ENCODE measurements around the gene EYA3.

Gene EYA3

GRCh38 chr1:27974417-27974781 lies 114.0 kb downstream of the EYA3 start:
- H2AFZ ChIP-seq (ENCODE audit: low read depth, low read length) = no peak overlapping the region
- no peak overlapping the region for H3K18ac ChIP-seq (ENCODE audit: low read depth in 1 of 2, low read length in 2 of 2)
- no peak overlapping the region for H4K8ac ChIP-seq (ENCODE audit: low read length)
- no peak overlapping the region for H3K4me3 ChIP-seq (ENCODE audit: insufficient read depth in 1 of 2, low read depth in 1 of 2, low read length in 2 of 2)
- no peak overlapping the region for H3K23ac ChIP-seq (ENCODE audit: low read length in 2 of 2)
- H4K91ac ChIP-seq (ENCODE audit: low read length) = no peak overlapping the region
- H2BK15ac ChIP-seq (ENCODE audit: low read depth, poor library complexity, severe bottlenecking) = no peak overlapping the region
- no peak overlapping the region for H3K14ac ChIP-seq (ENCODE audit: low read length in 2 of 2)
- H3K79me1 ChIP-seq (replicated peaks; ENCODE audit: low read length, poor library complexity, severe bottlenecking) = peaks cover 3% of the 10 kb centered on the region
- no peak overlapping the region for H2BK12ac ChIP-seq (ENCODE audit: low read length in 2 of 2)
- no peak overlapping the region for H2AK5ac ChIP-seq (ENCODE audit: low read length, severe bottlenecking)
- no peak overlapping the region for H3K9ac ChIP-seq (ENCODE audit: low read length)
- H3K9me3 ChIP-seq (ENCODE audit: control insufficient read depth, low read length) = no peaks in the 10 kb centered on the region
- no peaks in the 10 kb centered on the region for H3K4me1 ChIP-seq (ENCODE audit: control insufficient read depth, insufficient read depth, low read depth, low read length)
- H3K36me3 ChIP-seq (ENCODE audit: control insufficient read depth in 1 of 2, insufficient read depth in 2 of 2, low read depth in 1 of 2, low read length in 2 of 2) = peaks cover 13 to 49% of the 10 kb centered on the region in 2 experiments
- no peak overlapping the region for H3K27ac ChIP-seq (ENCODE audit: low read length, poor library complexity, severe bottlenecking)
- H2BK5ac ChIP-seq (ENCODE audit: low read depth, low read length, poor library complexity, severe bottlenecking) = no peak overlapping the region
- no peak overlapping the region for H2BK120ac ChIP-seq (ENCODE audit: low read depth, low read length)
- no peaks in the 10 kb centered on the region for H3K27me3 ChIP-seq (ENCODE audit: control insufficient read depth in 1 of 2, insufficient read depth in 1 of 2, low read length in 2 of 2)
- H3K4me2 ChIP-seq (ENCODE audit: low read length, poor library complexity, severe bottlenecking) = no peak overlapping the region
- DNase-seq = no peak
- no peak overlapping the region for H3K4ac ChIP-seq (ENCODE audit: low read depth in 1 of 2, low read length in 2 of 2)

- Histone ChIP-seq H3K79me1 (replicated peaks; ENCODE audit: low read length, poor library complexity, severe bottlenecking) (peaks cover 3% of the 10 kb centered on the region), H3K4me3 (ENCODE audit: insufficient read depth in 1 of 2, low read depth in 1 of 2, low read length in 2 of 2) (no peak overlapping the region), H2BK120ac (ENCODE audit: low read depth, low read length) (no peak overlapping the region), H2AFZ (ENCODE audit: low read depth, low read length) (no peak overlapping the region), H3K4me2 (ENCODE audit: low read length, poor library complexity, severe bottlenecking) (no peak overlapping the region), H3K36me3 (ENCODE audit: control insufficient read depth in 1 of 2, insufficient read depth in 2 of 2, low read depth in 1 of 2, low read length in 2 of 2) (peaks cover 13 to 49% of the 10 kb centered on the region in 2 experiments), H3K27me3 (ENCODE audit: control insufficient read depth in 1 of 2, insufficient read depth in 1 of 2, low read length in 2 of 2) (no peaks in the 10 kb centered on the region), H3K4ac (ENCODE audit: low read depth in 1 of 2, low read length in 2 of 2) (no peak overlapping the region), H3K9me3 (ENCODE audit: control insufficient read depth, low read length) (no peaks in the 10 kb centered on the region), H3K18ac (ENCODE audit: low read depth in 1 of 2, low read length in 2 of 2) (no peak overlapping the region), H3K27ac (ENCODE audit: low read length, poor library complexity, severe bottlenecking) (no peak overlapping the region), H4K8ac (ENCODE audit: low read length) (no peak overlapping the region), H3K9ac (ENCODE audit: low read length) (no peak overlapping the region), H2AK5ac (ENCODE audit: low read length, severe bottlenecking) (no peak overlapping the region), H3K23ac (ENCODE audit: low read length in 2 of 2) (no peak overlapping the region), H2BK12ac (ENCODE audit: low read length in 2 of 2) (no peak overlapping the region), H2BK5ac (ENCODE audit: low read depth, low read length, poor library complexity, severe bottlenecking) (no peak overlapping the region), H3K4me1 (ENCODE audit: control insufficient read depth, insufficient read depth, low read depth, low read length) (no peaks in the 10 kb centered on the region), H4K91ac (ENCODE audit: low read length) (no peak overlapping the region), H3K14ac (ENCODE audit: low read length in 2 of 2) (no peak overlapping the region), H2BK15ac (ENCODE audit: low read depth, poor library complexity, severe bottlenecking) (no peak overlapping the region)
- WGBS = 98% methylated on average over 4 of the region's 4 CpGs
- DNase-seq = no peak
Observed at GRCh38 chr1:27973771-27974416, 114.5 kb downstream of the EYA3 start.

- peaks cover 7% of the 10 kb centered on the region for H3K79me1 ChIP-seq (replicated peaks; ENCODE audit: low read length, poor library complexity, severe bottlenecking)
- no peak overlapping the region for H2BK120ac ChIP-seq (ENCODE audit: low read depth, low read length)
- H3K18ac ChIP-seq (ENCODE audit: low read depth in 1 of 2, low read length in 2 of 2) = no peak overlapping the region
- no peak overlapping the region for H3K14ac ChIP-seq (ENCODE audit: low read length in 2 of 2)
- H3K27me3 ChIP-seq (ENCODE audit: control insufficient read depth in 1 of 2, insufficient read depth in 1 of 2, low read length in 2 of 2) = no peaks in the 10 kb centered on the region
- peaks cover 20 to 52% of the 10 kb centered on the region in 2 experiments for H3K36me3 ChIP-seq (ENCODE audit: control insufficient read depth in 1 of 2, insufficient read depth in 2 of 2, low read depth in 1 of 2, low read length in 2 of 2)
- no peak overlapping the region for H2BK15ac ChIP-seq (ENCODE audit: low read depth, poor library complexity, severe bottlenecking)
- no peaks in the 10 kb centered on the region for H3K4me1 ChIP-seq (ENCODE audit: control insufficient read depth, insufficient read depth, low read depth, low read length)
- H3K4me3 ChIP-seq (ENCODE audit: insufficient read depth in 1 of 2, low read depth in 1 of 2, low read length in 2 of 2) = no peak overlapping the region
- no peaks in the 10 kb centered on the region for H3K9me3 ChIP-seq (ENCODE audit: control insufficient read depth, low read length)
- H2BK12ac ChIP-seq (ENCODE audit: low read length in 2 of 2) = no peak overlapping the region
- no peak for DNase-seq
- H2AK5ac ChIP-seq (ENCODE audit: low read length, severe bottlenecking) = no peak overlapping the region
- no peak overlapping the region for H2AFZ ChIP-seq (ENCODE audit: low read depth, low read length)
- H3K4me2 ChIP-seq (ENCODE audit: low read length, poor library complexity, severe bottlenecking) = no peak overlapping the region
- WGBS = 86% methylated on average over 4 of the region's 4 CpGs
- H4K91ac ChIP-seq (ENCODE audit: low read length) = no peak overlapping the region
- H3K23ac ChIP-seq (ENCODE audit: low read length in 2 of 2) = no peak overlapping the region
- no peak overlapping the region for H3K4ac ChIP-seq (ENCODE audit: low read depth in 1 of 2, low read length in 2 of 2)
- no peak overlapping the region for H2BK5ac ChIP-seq (ENCODE audit: low read depth, low read length, poor library complexity, severe bottlenecking)
- H4K8ac ChIP-seq (ENCODE audit: low read length) = no peak overlapping the region
- H3K27ac ChIP-seq (ENCODE audit: low read length, poor library complexity, severe bottlenecking) = no peak overlapping the region
- H3K9ac ChIP-seq (ENCODE audit: low read length) = no peak overlapping the region
Observed at GRCh38 chr1:27972141-27972540, 116.3 kb downstream of the EYA3 start.

GRCh38 chr1:27971674-27972073 lies 116.7 kb downstream of the EYA3 start:
- H3K14ac ChIP-seq (ENCODE audit: low read length in 2 of 2) = no peak overlapping the region
- peak; percentile 22 for DNase-seq
- no peak overlapping the region for H3K27ac ChIP-seq (ENCODE audit: low read length, poor library complexity, severe bottlenecking)
- H4K91ac ChIP-seq (ENCODE audit: low read length) = no peak overlapping the region
- H3K4me1 ChIP-seq (ENCODE audit: control insufficient read depth, insufficient read depth, low read depth, low read length) = peaks cover 4% of the 10 kb centered on the region
- H4K8ac ChIP-seq (ENCODE audit: low read length) = no peak overlapping the region
- no peak overlapping the region for H3K4me2 ChIP-seq (ENCODE audit: low read length, poor library complexity, severe bottlenecking)
- no peak overlapping the region for H2BK120ac ChIP-seq (ENCODE audit: low read depth, low read length)
- H3K23ac ChIP-seq (ENCODE audit: low read length in 2 of 2) = no peak overlapping the region
- no peak overlapping the region for H3K18ac ChIP-seq (ENCODE audit: low read depth in 1 of 2, low read length in 2 of 2)
- H2AK5ac ChIP-seq (ENCODE audit: low read length, severe bottlenecking) = no peak overlapping the region
- no peak overlapping the region for H2BK12ac ChIP-seq (ENCODE audit: low read length in 2 of 2)
- H3K79me1 ChIP-seq (replicated peaks; ENCODE audit: low read length, poor library complexity, severe bottlenecking) = peaks cover 7% of the 10 kb centered on the region
- no peaks in the 10 kb centered on the region for H3K9me3 ChIP-seq (ENCODE audit: control insufficient read depth, low read length)
- no peak overlapping the region for H2AFZ ChIP-seq (ENCODE audit: low read depth, low read length)
- peaks cover 25 to 52% of the 10 kb centered on the region in 2 experiments for H3K36me3 ChIP-seq (ENCODE audit: control insufficient read depth in 1 of 2, insufficient read depth in 2 of 2, low read depth in 1 of 2, low read length in 2 of 2)
- no peak overlapping the region for H2BK5ac ChIP-seq (ENCODE audit: low read depth, low read length, poor library complexity, severe bottlenecking)
- H3K27me3 ChIP-seq (ENCODE audit: control insufficient read depth in 1 of 2, insufficient read depth in 1 of 2, low read length in 2 of 2) = no peaks in the 10 kb centered on the region
- H3K9ac ChIP-seq (ENCODE audit: low read length) = no peak overlapping the region
- no peak overlapping the region for H2BK15ac ChIP-seq (ENCODE audit: low read depth, poor library complexity, severe bottlenecking)
- no peak overlapping the region for H3K4me3 ChIP-seq (ENCODE audit: insufficient read depth in 1 of 2, low read depth in 1 of 2, low read length in 2 of 2)
- H3K4ac ChIP-seq (ENCODE audit: low read depth in 1 of 2, low read length in 2 of 2) = no peak overlapping the region
